ENCODE data around the gene MRGPRD. TPM values are rescaled to one million over a fixed set of nuclear protein-coding genes. Genes with fewer than 3 reads are reported as not detected.

MRGPRD gene
- total RNA-seq, 4 donors from 2014 or later: not detected

DNA sequence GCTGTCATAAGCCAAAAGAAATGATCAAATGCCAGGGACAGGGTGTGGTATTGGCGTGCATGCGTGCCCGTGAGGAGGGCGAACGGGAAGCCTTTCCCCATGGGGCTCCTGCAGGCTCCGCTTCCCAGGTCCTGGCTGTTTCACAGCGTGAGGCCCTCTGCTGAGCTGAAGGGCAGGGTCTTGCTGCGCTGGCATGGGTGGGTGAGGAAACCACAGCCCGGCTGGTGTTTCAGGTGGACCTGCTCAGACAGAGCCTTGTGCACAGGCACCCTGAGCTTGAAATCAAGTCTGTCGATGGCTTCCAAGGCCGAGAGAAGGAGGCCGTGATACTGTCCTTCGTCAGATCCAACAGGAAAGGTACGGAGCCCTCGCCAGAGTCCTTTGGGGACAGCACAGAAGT, 45.7 kb downstream of the MRGPRD start:
- TF ChIP-seq CTCF (IDR thresholded peaks at IDR 0.05) (no peak), POLR2A (IDR thresholded peaks at IDR 0.05) (no peak)
- Histone ChIP-seq H3K36me3 (peaks cover 57 to 67% of the 10 kb centered on the region in 2 donors), H3K27me3 (no peaks in the 10 kb centered on the region), H3K27ac (no peak overlapping the region), H3K9me3 (no peaks in the 10 kb centered on the region), H3K4me3 (replicated peaks in 1 of 3) (no peak overlapping the region), H3K4me1 (no peaks in the 10 kb centered on the region)
- 96 to 97% methylated on average over 11 to 15 of the region's 15 CpGs for WGBS, 2 donors
- no peak for DNase-seq
- intact Hi-C loops (cut with DNase I): no loop called here

DNA sequence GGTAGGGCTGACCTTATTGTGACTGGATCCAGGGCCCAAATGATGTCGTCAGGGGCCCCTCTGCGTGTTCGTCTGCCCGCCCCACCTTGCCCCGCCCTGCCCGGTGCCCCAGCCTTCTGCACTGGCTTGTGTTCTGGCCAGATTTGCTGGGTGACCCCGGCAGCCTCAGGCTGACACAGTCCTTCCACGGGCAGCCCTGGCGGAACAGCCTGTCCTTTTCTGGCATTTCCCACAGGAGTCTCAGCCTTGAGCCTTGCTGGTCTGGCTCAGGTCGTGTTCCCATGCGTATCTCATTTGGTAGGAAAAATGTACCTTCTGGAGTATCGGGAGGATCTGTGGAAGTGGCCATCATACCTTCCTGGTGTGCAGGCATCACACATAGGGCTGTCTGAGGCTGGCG, 46.1 kb downstream of the MRGPRD start:
- H3K36me3 ChIP-seq: peaks cover 57 to 70% of the 10 kb centered on the region in 2 donors
- intact Hi-C loops (cut with DNase I): no loop called here

GRCh38 chr11:68934321-68934645, 46.5 kb downstream of the MRGPRD start:
- intact Hi-C loops (cut with DNase I): no loop called here
- H3K27ac ChIP-seq: no peak overlapping the region
- no peak for DNase-seq

More for the DNA sequence above, 46.1 kb downstream of the MRGPRD start:
- Histone ChIP-seq H3K27ac (no peak overlapping the region), H3K9me3 (no peaks in the 10 kb centered on the region), H3K4me3 (replicated peaks in 1 of 3) (no peak overlapping the region), H3K4me1 (no peaks in the 10 kb centered on the region), H3K27me3 (no peaks in the 10 kb centered on the region)
- no peak for TF ChIP-seq CTCF (IDR thresholded peaks at IDR 0.05)
- TF ChIP-seq POLR2A (IDR thresholded peaks at IDR 0.05): no peak
- DNase-seq: no peak
- 97% methylated on average over 11 to 13 of the region's 13 CpGs for WGBS, 2 donors

GRCh38 chr11:68933605-68934320, 47.0 kb downstream of the MRGPRD start:
- H3K4me1 ChIP-seq: no peaks in the 10 kb centered on the region

More at GRCh38 chr11:68934321-68934645, 46.5 kb downstream of the MRGPRD start:
- Histone ChIP-seq H3K27me3 (no peaks in the 10 kb centered on the region), H3K9me3 (no peaks in the 10 kb centered on the region), H3K4me1 (no peaks in the 10 kb centered on the region), H3K36me3 (peaks cover 57 to 70% of the 10 kb centered on the region in 2 donors), H3K4me3 (replicated peaks in 1 of 3) (no peak overlapping the region)
- WGBS, 2 donors: 94 to 95% methylated on average over 12 of the region's 12 CpGs
- TF ChIP-seq CTCF (IDR thresholded peaks at IDR 0.05) (no peak), POLR2A (IDR thresholded peaks at IDR 0.05) (no peak)

More at GRCh38 chr11:68933605-68934320, 47.0 kb downstream of the MRGPRD start:
- intact Hi-C loops (cut with DNase I): no loop called here
- no peaks in the 10 kb centered on the region for H3K27me3 ChIP-seq
- no peak for DNase-seq
- WGBS, 2 donors: 92 to 94% methylated on average over 17 of the region's 17 CpGs
- peaks cover 62 to 69% of the 10 kb centered on the region in 2 donors for H3K36me3 ChIP-seq
- no peak for TF ChIP-seq POLR2A (IDR thresholded peaks at IDR 0.05)
- TF ChIP-seq CTCF (IDR thresholded peaks at IDR 0.05): no peak
- no peak overlapping the region for H3K4me3 ChIP-seq (replicated peaks in 1 of 3)
- no peak overlapping the region for H3K27ac ChIP-seq
- H3K9me3 ChIP-seq: no peaks in the 10 kb centered on the region

All from thyroid gland (tissue), 4 donors.